ENCODE data around the gene CELF2. TPM values are rescaled to one million over a fixed set of nuclear protein-coding genes. Genes with fewer than 3 reads are reported as not detected.

Gene CELF2
- total RNA-seq, 1 experiment from 2014 or later: 0.07 TPM

DNA sequence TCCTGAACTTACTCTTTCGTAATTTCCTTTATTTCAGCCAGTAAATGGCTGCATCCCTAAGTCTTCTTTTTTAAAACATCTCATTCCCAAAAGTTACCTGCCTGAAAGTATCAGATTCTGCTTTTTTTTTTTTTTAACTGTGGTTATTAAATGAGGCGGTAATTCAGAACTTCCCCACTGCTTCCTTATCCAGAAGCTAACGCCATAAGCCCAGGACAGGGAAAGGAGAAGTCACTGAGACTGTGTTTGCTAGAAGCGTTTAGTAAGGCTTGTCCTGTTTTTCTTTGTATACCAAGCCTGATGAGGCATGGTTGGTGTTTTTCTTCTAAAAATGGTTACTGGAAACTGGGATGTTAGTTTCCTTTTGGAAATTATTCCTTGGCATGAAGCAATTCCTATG, 197.8 kb downstream of the CELF2 start:
- H3K27me3 Mint-ChIP-seq (ENCODE audit: insufficient read depth, unreplicated experiment): peaks cover 21% of the 10 kb centered on the region
- TF ChIP-seq, protein P1, sequence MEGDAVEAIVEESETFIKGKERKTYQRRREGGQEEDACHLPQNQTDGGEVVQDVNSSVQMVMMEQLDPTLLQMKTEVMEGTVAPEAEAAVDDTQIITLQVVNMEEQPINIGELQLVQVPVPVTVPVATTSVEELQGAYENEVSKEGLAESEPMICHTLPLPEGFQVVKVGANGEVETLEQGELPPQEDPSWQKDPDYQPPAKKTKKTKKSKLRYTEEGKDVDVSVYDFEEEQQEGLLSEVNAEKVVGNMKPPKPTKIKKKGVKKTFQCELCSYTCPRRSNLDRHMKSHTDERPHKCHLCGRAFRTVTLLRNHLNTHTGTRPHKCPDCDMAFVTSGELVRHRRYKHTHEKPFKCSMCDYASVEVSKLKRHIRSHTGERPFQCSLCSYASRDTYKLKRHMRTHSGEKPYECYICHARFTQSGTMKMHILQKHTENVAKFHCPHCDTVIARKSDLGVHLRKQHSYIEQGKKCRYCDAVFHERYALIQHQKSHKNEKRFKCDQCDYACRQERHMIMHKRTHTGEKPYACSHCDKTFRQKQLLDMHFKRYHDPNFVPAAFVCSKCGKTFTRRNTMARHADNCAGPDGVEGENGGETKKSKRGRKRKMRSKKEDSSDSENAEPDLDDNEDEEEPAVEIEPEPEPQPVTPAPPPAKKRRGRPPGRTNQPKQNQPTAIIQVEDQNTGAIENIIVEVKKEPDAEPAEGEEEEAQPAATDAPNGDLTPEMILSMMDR (IDR thresholded peaks at IDR 0.05; ENCODE audit: unreplicated experiment): no peak
- H3K27ac Mint-ChIP-seq (ENCODE audit: low read depth, unreplicated experiment): no peak overlapping the region
- H3K4me3 Mint-ChIP-seq (ENCODE audit: unreplicated experiment): no peak overlapping the region
- intact Hi-C loops (cut with micrococcal nuclease): no loop called here
- CTCF ChIA-PET: interaction anchor here (0.7 kb wide), 1 partner anchor 51 kb away, joined by 3 read pairs; no protein-coding TSS in a partner anchor
- no peaks in the 10 kb centered on the region for H3K4me1 Mint-ChIP-seq (ENCODE audit: insufficient read depth, unreplicated experiment)
- H3K9me3 Mint-ChIP-seq (ENCODE audit: unreplicated experiment): no peaks in the 10 kb centered on the region
- POLR2A ChIA-PET: no interaction called here
- DNase-seq (ENCODE audit: unreplicated experiment): no peak
- no TSS peak for BruUV-seq (replicated peaks)
- no peaks in the 10 kb centered on the region for H3K36me3 Mint-ChIP-seq (ENCODE audit: insufficient read depth, unreplicated experiment)

DNA sequence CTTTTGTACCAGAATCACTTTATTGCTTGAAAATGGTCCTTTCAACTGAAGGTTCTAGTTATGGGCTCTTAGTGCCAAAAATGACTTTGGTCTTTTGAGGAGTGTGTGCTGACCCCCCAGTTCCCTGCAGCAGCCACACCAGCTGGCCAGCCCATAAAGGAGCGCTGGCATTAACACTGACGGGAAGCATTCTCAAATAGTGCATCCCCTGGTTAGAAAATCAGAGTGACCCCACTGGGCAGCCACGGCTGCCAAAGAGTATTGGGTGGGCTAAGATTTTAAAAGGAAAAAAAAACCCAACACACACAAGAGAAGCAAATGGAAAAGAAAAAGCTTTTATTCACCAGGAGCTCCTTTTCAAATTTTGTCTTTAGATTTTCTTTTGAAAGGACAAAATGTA, 199.8 kb downstream of the CELF2 start:
- Mint-ChIP-seq H3K4me1 (ENCODE audit: insufficient read depth, unreplicated experiment) (no peaks in the 10 kb centered on the region), H3K9me3 (ENCODE audit: unreplicated experiment) (no peaks in the 10 kb centered on the region), H3K36me3 (ENCODE audit: insufficient read depth, unreplicated experiment) (no peaks in the 10 kb centered on the region), H3K27ac (ENCODE audit: low read depth, unreplicated experiment) (no peak overlapping the region), H3K4me3 (ENCODE audit: unreplicated experiment) (no peak overlapping the region), H3K27me3 (ENCODE audit: insufficient read depth, unreplicated experiment) (peaks cover 21% of the 10 kb centered on the region)
- CTCF ChIA-PET: no interaction called here
- intact Hi-C loops (cut with micrococcal nuclease): no loop called here
- no peak for DNase-seq (ENCODE audit: unreplicated experiment)
- POLR2A ChIA-PET: interaction anchor here (1.1 kb wide), 1 partner anchor 21 kb away, joined by 3 read pairs; no protein-coding TSS in a partner anchor
- no TSS peak for BruUV-seq (replicated peaks)
- TF ChIP-seq, protein P1 (IDR thresholded peaks at IDR 0.05; ENCODE audit: unreplicated experiment): no peak

DNA sequence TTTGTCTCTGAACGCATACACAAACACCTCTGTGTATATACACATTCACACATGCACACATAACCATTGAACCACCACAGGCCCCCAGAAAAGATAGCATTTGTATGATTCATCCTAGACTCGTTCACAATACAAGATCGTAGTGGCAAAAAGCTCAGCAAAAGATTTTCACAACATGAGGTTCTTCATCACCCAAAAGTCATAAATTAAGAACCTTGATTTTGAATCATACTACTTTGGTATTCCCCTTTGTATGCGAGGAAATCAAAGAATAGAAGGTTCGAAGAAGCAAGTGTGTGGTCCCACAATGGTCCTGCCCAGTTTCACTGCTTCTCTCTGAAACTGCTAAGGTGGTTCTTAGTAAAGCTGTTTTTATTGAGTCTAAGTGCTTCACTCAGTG, 200.7 kb downstream of the CELF2 start:
- DNase-seq (ENCODE audit: unreplicated experiment): no peak
- Mint-ChIP-seq H3K27ac (ENCODE audit: low read depth, unreplicated experiment) (no peak overlapping the region), H3K36me3 (ENCODE audit: insufficient read depth, unreplicated experiment) (no peaks in the 10 kb centered on the region), H3K4me3 (ENCODE audit: unreplicated experiment) (no peak overlapping the region), H3K4me1 (ENCODE audit: insufficient read depth, unreplicated experiment) (no peaks in the 10 kb centered on the region), H3K27me3 (ENCODE audit: insufficient read depth, unreplicated experiment) (peaks cover 21% of the 10 kb centered on the region), H3K9me3 (ENCODE audit: unreplicated experiment) (no peaks in the 10 kb centered on the region)
- BruUV-seq (replicated peaks): no TSS peak
- POLR2A ChIA-PET: no interaction called here
- CTCF ChIA-PET: no interaction called here
- TF ChIP-seq, protein P1 (IDR thresholded peaks at IDR 0.05; ENCODE audit: unreplicated experiment): no peak
- intact Hi-C loops (cut with micrococcal nuclease): no loop called here

DNA sequence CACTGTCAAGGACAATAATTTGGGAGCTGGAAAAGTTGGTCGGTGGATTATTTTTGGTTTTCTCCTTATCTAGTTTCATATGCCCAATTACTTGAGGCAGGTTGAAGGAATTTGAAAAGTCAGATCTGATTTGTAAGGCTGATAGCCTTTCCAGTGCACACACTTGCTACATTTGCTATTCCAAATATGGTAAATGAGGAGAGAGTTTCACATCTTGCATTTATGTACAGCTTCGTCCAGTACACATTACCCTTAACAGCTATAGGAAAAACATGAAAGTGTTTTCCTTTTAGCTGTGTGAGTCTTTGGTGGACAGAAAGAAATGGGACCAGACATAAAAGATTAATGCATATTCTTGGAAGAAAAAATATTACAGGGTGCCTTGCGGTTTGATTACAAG, 201.8 kb downstream of the CELF2 start:
- H3K4me1 Mint-ChIP-seq (ENCODE audit: insufficient read depth, unreplicated experiment): no peaks in the 10 kb centered on the region
- H3K27ac Mint-ChIP-seq (ENCODE audit: low read depth, unreplicated experiment): no peak overlapping the region
- H3K36me3 Mint-ChIP-seq (ENCODE audit: insufficient read depth, unreplicated experiment): no peaks in the 10 kb centered on the region
- BruUV-seq (replicated peaks): no TSS peak
- no peak overlapping the region for H3K4me3 Mint-ChIP-seq (ENCODE audit: unreplicated experiment)
- H3K27me3 Mint-ChIP-seq (ENCODE audit: insufficient read depth, unreplicated experiment): peaks cover 21% of the 10 kb centered on the region
- DNase-seq (ENCODE audit: unreplicated experiment): no peak
- ChIA-PET CTCF (no interaction called here), POLR2A (no interaction called here)
- TF ChIP-seq, protein P1 (IDR thresholded peaks at IDR 0.05; ENCODE audit: unreplicated experiment): no peak
- intact Hi-C loops (cut with micrococcal nuclease): no loop called here
- H3K9me3 Mint-ChIP-seq (ENCODE audit: unreplicated experiment): no peaks in the 10 kb centered on the region

All from MCF 10A (cell line).